OCI-LY3 (cell line): ENCODE results near the gene LGALS4.
"Not testable (repeated sequence)": the region's sequence is repeated elsewhere in the genome, so short reads cannot be mapped to it uniquely, and the experiment has no call there.

ENCODE experiments used
- H2AFZ ChIP-seq: fragments of 200-600, 300-600 bp; shearing (Covaris generic); 2 replicates; pipeline ENCODE4 v1.6.0; 2014; ENCODE audit warnings: antibody characterized with exemption, low read depth, low read length
- H3K27ac ChIP-seq: fragments of 200-600, 300-600 bp; sonication (generic); 2 replicates; pipeline ENCODE4 v1.5.1; 2014; ENCODE audit warnings: mild to moderate bottlenecking, low read length, moderate library complexity, mixed read lengths
- H3K27me3 ChIP-seq: fragments of 200-600, 300-600 bp; sonication (generic); 2 replicates; pipeline ENCODE4 v1.6.1; 2014; ENCODE audit warnings: low read depth, low read length, mixed read lengths
- H3K36me3 ChIP-seq: fragments of 200-600, 300-600 bp; sonication (generic); replicated peaks from 2 replicates; pipeline ENCODE3; 2014; ENCODE audit warnings: low read depth, low read length, mixed read lengths
- H3K4me1 ChIP-seq: fragments of 300-600, 200-600 bp; sonication (generic); 2 replicates; pipeline ENCODE4 v1.6.1; 2014; ENCODE audit warnings: low read length, mixed read lengths
- H3K4me2 ChIP-seq: fragments of 200-600, 300-600 bp; sonication (generic); 2 replicates; pipeline ENCODE4 v1.6.1; 2014; ENCODE audit warnings: low read length, mixed read lengths
- H3K4me3 ChIP-seq: fragments of 300-600, 200-600 bp; sonication (generic); 2 replicates; pipeline ENCODE4 v1.5.1; 2014; ENCODE audit warnings: antibody characterized with exemption, mild to moderate bottlenecking, low read length, moderate library complexity
- H3K79me2 ChIP-seq: fragments of 300-600, 200-600 bp; shearing (Covaris generic); 2 replicates; pipeline ENCODE4 v1.6.1; 2014; ENCODE audit warnings: mild to moderate bottlenecking, low read length, mixed read lengths
- H3K9ac ChIP-seq: fragments of 300-600, 200-600 bp; shearing (Covaris generic); 2 replicates; pipeline ENCODE4 v1.6.0; 2014; ENCODE audit warnings: mild to moderate bottlenecking, low read length, moderate library complexity
- H3K9me3 ChIP-seq: fragments of 200-600, 300-600 bp; shearing (Covaris generic); 2 replicates; pipeline ENCODE4 v1.6.1; 2014; ENCODE audit warnings: low read length, mixed read lengths; ENCODE audit not compliant: insufficient read depth
- H4K20me1 ChIP-seq: fragments of 200-600, 300-600 bp; sonication (generic); 2 replicates; pipeline ENCODE4 v1.6.1; 2016; ENCODE audit warnings: low read length, mixed read lengths; ENCODE audit not compliant: insufficient read depth
- EZH2phosphoT487 ChIP-seq: fragments of 200-600 bp; shearing (Covaris generic); IDR thresholded peaks from 2 replicates; pipeline ENCODE4 v1.6.1; 2018; ENCODE audit warnings: antibody characterized with exemption, mixed run types, low read depth
- TF ChIP-seq, protein P1 (sequence below): fragments of 200-600, 300-600 bp; sonication (generic); IDR thresholded peaks from 2 replicates; pipeline ENCODE4 v1.5.1; 2014; ENCODE audit warnings: antibody characterized with exemption, low read length, low read depth

Gene LGALS4

DNA sequence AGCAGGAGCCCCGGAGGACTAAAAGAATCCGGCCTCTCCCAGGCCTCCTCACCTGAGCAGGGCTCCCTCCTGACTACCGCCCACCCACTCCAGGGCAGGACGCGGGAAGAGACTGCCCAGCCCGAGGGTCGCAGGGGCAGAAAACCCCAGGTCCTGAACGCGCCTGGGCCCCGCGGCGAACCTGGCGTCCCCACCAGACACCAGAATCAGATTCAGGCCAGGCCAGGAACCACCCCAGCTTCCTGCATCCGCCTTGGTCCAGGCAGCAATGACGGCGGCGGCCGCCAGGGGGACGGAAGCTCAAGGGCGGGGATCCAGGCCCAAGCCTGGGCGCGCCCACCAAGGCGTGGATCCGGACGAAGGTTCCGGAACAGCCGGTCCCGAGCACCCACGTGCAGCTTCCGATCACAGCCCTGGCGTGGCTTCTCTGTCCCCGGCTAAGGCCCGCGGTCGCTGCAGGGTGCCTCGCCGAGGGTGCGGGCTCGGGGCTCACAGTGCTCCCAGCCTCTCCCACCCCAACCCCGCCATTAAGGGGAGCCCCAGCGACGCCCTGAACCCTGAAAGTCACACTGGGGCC, 43.0 kb downstream of the LGALS4 start:
- Histone ChIP-seq H3K36me3 (no peaks in the 10 kb centered on the region), H3K9me3 (no peaks in the 10 kb centered on the region), H3K9ac (no peak overlapping the region), H2AFZ (no peak overlapping the region), H3K4me3 (no peak overlapping the region), H3K79me2 (no peaks in the 10 kb centered on the region), H3K27me3 (no peaks in the 10 kb centered on the region), H3K27ac (no peak overlapping the region), H3K4me1 (no peaks in the 10 kb centered on the region), H3K4me2 (no peak overlapping the region), H4K20me1 (no peaks in the 10 kb centered on the region)
- TF ChIP-seq, protein P1, sequence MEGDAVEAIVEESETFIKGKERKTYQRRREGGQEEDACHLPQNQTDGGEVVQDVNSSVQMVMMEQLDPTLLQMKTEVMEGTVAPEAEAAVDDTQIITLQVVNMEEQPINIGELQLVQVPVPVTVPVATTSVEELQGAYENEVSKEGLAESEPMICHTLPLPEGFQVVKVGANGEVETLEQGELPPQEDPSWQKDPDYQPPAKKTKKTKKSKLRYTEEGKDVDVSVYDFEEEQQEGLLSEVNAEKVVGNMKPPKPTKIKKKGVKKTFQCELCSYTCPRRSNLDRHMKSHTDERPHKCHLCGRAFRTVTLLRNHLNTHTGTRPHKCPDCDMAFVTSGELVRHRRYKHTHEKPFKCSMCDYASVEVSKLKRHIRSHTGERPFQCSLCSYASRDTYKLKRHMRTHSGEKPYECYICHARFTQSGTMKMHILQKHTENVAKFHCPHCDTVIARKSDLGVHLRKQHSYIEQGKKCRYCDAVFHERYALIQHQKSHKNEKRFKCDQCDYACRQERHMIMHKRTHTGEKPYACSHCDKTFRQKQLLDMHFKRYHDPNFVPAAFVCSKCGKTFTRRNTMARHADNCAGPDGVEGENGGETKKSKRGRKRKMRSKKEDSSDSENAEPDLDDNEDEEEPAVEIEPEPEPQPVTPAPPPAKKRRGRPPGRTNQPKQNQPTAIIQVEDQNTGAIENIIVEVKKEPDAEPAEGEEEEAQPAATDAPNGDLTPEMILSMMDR: no peak
- TF ChIP-seq EZH2phosphoT487: no peak

DNA sequence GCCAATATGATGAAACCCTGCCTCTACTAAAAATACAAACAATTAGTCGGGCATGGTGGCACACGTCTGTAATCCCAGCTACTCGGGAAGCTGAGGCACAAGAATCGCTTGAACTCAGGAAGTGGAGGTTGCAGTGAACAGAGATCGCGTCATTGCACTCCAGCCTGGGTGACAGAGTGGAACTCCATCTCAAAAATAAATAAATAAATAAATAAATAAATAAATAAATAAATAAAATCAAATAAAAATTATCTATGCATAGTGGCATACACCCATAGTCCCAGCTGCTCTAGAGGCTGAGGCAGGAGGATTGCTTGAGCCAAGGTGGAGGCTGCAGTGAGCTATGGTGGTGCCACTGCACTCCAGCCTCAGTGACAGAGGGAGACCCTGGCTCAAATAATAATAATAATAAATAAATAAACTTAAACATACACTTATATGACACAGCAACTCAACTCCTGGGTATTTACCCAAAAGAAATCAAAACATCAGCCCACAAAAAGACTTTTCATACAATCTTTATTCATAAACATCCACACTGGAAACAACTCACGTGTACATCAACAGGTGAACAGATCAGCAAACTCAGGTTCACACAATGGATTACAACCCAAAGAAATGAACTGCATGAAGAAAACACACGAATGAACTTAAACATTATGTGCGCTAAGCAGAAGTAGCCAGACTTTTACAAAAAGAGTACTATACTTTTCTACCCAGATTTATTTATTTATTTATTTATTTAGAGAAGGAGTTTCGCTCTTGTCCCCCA, 46.3 kb downstream of the LGALS4 start:
- Histone ChIP-seq H3K4me1 (no peaks in the 10 kb centered on the region), H3K79me2 (no peaks in the 10 kb centered on the region), H3K9me3 (no peaks in the 10 kb centered on the region), H3K27me3 (no peaks in the 10 kb centered on the region), H2AFZ (no peak overlapping the region), H3K9ac (no peak overlapping the region), H3K27ac (no peak overlapping the region), H3K4me3 (no peak overlapping the region), H3K4me2 (no peak overlapping the region), H4K20me1 (no peaks in the 10 kb centered on the region), H3K36me3 (no peaks in the 10 kb centered on the region)
- TF ChIP-seq EZH2phosphoT487: no peak
- TF ChIP-seq, protein P1: no peak

DNA sequence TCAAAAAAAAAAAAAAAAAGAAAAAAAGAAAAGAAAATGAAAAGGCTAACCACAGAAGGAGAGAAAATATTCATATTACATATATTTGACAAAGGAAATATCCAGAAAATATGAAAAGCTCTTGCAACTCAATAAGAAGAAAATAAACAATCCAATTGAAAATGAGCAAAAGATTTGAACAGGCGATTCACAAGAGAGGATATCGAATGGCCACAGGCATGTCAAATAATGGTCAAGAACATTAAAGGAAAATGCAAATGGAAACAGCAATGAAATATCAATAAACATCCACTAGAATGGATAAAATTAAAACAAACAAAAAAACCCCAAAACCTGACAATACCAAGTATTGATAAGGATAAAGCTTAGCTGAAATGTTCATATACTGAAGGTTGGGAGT, 47.5 kb downstream of the LGALS4 start:
- no peaks in the 10 kb centered on the region for H3K27me3 ChIP-seq
- no peak overlapping the region for H3K27ac ChIP-seq
- no peak overlapping the region for H3K4me3 ChIP-seq
- no peaks in the 10 kb centered on the region for H3K79me2 ChIP-seq
- no peaks in the 10 kb centered on the region for H3K36me3 ChIP-seq
- no peak overlapping the region for H2AFZ ChIP-seq
- H3K9me3 ChIP-seq: no peaks in the 10 kb centered on the region
- H3K4me2 ChIP-seq: no peak overlapping the region
- no peaks in the 10 kb centered on the region for H3K4me1 ChIP-seq
- no peaks in the 10 kb centered on the region for H4K20me1 ChIP-seq
- no peak for TF ChIP-seq EZH2phosphoT487
- TF ChIP-seq, protein P1: no peak
- no peak overlapping the region for H3K9ac ChIP-seq

DNA sequence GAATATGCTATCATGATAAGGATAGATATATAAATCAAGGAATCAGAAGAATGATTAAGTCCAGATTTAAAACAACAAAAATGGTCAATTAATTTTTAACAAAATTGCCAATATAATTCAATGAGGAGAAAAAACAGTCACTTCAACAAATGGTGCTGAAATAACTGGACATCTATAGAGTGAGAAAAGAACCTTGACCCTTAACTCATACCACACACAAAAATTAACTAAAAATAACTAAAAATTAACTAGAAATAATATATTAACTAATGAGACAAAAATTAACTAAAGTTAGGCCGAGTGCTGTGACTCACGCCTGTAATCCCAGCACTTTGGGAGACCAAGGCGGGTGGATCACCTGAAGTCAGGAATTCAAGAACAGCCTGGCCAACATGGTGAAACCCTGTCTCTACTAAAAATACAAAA, 48.9 kb downstream of the LGALS4 start:
- Histone ChIP-seq H3K79me2 (no peaks in the 10 kb centered on the region), H3K36me3 (no peaks in the 10 kb centered on the region), H4K20me1 (no peaks in the 10 kb centered on the region), H3K9ac (no peak overlapping the region), H3K27ac (no peak overlapping the region), H2AFZ (no peak overlapping the region), H3K9me3 (no peaks in the 10 kb centered on the region), H3K4me1 (no peaks in the 10 kb centered on the region), H3K27me3 (no peaks in the 10 kb centered on the region), H3K4me3 (no peak overlapping the region), H3K4me2 (no peak overlapping the region)
- TF ChIP-seq, protein P1: no peak
- TF ChIP-seq EZH2phosphoT487: no peak

DNA sequence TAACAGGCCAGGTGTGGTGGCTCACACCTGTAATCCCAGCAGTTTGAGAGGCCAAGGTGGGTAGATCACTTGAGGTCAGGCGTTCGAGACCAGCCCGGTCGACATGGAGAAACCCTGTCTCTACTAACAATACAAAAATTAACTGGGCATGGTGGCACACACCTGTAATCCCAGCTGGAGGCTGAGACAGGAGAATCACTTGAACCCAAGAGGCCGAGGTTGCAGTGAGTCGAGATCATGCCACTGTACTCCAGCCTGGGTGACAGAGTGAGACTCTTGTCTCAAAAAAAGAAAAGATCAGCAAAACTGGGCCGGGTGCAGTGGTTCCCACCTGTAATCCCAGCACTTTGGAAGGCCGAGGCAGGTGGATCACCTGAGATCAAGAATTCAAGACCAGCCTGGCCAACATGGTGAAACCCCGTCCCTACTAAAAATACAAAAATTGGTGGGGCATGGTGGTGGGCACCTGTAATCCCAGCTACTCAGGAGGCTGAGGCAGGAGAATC, 50.8 kb downstream of the LGALS4 start:
- not testable (repeated sequence) for H3K36me3 ChIP-seq, H4K20me1 ChIP-seq, H3K4me1 ChIP-seq, H3K27ac ChIP-seq, H3K9me3 ChIP-seq, H3K4me2 ChIP-seq, H3K9ac ChIP-seq, H3K27me3 ChIP-seq, H2AFZ ChIP-seq, H3K79me2 ChIP-seq, H3K4me3 ChIP-seq

DNA sequence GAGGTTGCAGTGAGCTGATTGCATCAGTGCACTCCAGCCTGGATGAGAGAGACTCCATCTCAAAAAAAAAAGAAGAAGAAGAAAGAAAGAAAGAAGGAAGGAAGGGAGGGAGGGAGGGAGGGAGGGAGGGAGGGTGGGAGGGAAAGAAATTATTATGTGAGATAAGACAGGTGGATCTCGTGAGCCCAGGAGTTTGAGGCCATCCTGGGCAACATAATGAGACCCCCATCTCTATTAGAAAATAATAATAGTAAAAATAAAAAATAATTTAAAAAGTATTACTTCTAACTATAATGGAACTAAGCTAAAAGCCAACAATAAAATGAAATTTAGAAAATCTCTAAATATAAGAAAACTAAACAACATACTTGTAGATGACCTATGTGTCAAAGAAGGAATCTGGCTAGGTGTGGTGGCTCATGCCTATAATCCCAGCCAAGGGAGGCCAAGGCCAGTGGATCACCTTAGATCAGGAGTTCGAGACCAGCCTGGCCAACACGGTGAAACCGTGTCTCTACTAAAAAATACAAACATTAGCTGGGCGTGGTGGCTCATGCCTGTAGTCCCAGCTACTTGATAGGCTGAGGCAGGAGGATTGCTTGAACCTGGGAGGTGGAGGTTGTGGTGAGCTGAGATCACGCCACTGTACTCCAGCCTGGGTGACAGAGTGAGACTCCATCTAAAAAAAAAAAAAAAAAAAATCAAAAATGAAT, 51.8 kb downstream of the LGALS4 start:
- H3K9ac ChIP-seq, H3K4me2 ChIP-seq, H2AFZ ChIP-seq, H3K4me1 ChIP-seq, H3K27me3 ChIP-seq, H4K20me1 ChIP-seq, H3K4me3 ChIP-seq, H3K36me3 ChIP-seq, H3K79me2 ChIP-seq, H3K27ac ChIP-seq, H3K9me3 ChIP-seq: not testable (repeated sequence)
